HUES64 (cell line): Measurements from ENCODE around the gene DHX58.

Source experiments
- H3K27ac ChIP-seq: 2 replicates; pipeline ENCODE4 v1.7.0; 2013; ENCODE audit warnings: low read depth, low read length, inconsistent platforms
- H3K27me3 ChIP-seq: 2 replicates; pipeline ENCODE4 v1.6.1; 2013; ENCODE audit warnings: mild to moderate bottlenecking, low read length; ENCODE audit not compliant: insufficient read depth
- H3K36me3 ChIP-seq: 2 replicates; pipeline ENCODE4 v1.6.1; 2013; ENCODE audit warnings: mild to moderate bottlenecking, low read length; ENCODE audit not compliant: insufficient read depth
- H3K4me1 ChIP-seq: 2 replicates; pipeline ENCODE4 v1.6.1; 2013; ENCODE audit warnings: mild to moderate bottlenecking, low read length, moderate library complexity; ENCODE audit not compliant: insufficient read depth
- H3K4me3 ChIP-seq: 2 replicates; pipeline ENCODE4 v1.5.1; 2013; ENCODE audit warnings: mild to moderate bottlenecking, low read length, moderate library complexity
- H3K9ac ChIP-seq: 2 replicates; pipeline ENCODE4 v1.6.1; 2013; ENCODE audit warnings: mild to moderate bottlenecking, low read depth, low read length
- H3K9me3 ChIP-seq: 2 replicates; pipeline ENCODE4 v1.6.1; 2013; ENCODE audit warnings: low read depth, low read length; ENCODE audit not compliant: insufficient read depth
- WGBS: fragments of 150-250, 120-280 bp; methylation state at CpG from one replicate; pipeline ENCODE4 v1.1.7; 2013; ENCODE audit warnings: missing lambda C conversion rate; 5-methylcytosine and 5-hydroxymethylcytosine counted together

Gene DHX58

GRCh38 chr17:42138749-42139492 lies 26.4 kb upstream of the DHX58 start:
- H3K4me1 ChIP-seq: 0 out of 2 replicates have a peak, but pooled peaks cover 5% of the 10 kb centered on the region
- H3K9me3 ChIP-seq: no peaks in the 10 kb centered on the region
- no peak overlapping the region for H3K27ac ChIP-seq
- H3K9ac ChIP-seq: no peak overlapping the region
- H3K4me3 ChIP-seq: no peak overlapping the region
- peaks cover 12% of the 10 kb centered on the region for H3K36me3 ChIP-seq
- no peaks in the 10 kb centered on the region for H3K27me3 ChIP-seq
- WGBS: 91% methylated on average over 7 of the region's 7 CpGs

GRCh38 chr17:42136654-42137051 lies 24.1 kb upstream of the DHX58 start:
- peaks cover 10% of the 10 kb centered on the region; the same call in 1 of the 2 replicates for H3K4me1 ChIP-seq
- H3K4me3 ChIP-seq: no peak overlapping the region
- H3K27ac ChIP-seq: no peak overlapping the region
- H3K36me3 ChIP-seq: peaks cover 10% of the 10 kb centered on the region
- no peaks in the 10 kb centered on the region for H3K27me3 ChIP-seq
- H3K9me3 ChIP-seq: no peaks in the 10 kb centered on the region
- no peak overlapping the region for H3K9ac ChIP-seq
- WGBS: 95% methylated on average over 3 of the region's 3 CpGs

GRCh38 chr17:42135664-42136653 lies 23.4 kb upstream of the DHX58 start:
- H3K4me1 ChIP-seq: peaks cover 10% of the 10 kb centered on the region; the same call in 1 of the 2 replicates
- H3K9ac ChIP-seq: no peak overlapping the region
- 87% methylated on average over 15 of the region's 15 CpGs for WGBS
- no peak overlapping the region for H3K27ac ChIP-seq
- no peaks in the 10 kb centered on the region for H3K27me3 ChIP-seq
- H3K36me3 ChIP-seq: 0 out of 2 replicates have a peak, but pooled peaks cover 6% of the 10 kb centered on the region
- H3K4me3 ChIP-seq: no peak overlapping the region
- no peaks in the 10 kb centered on the region for H3K9me3 ChIP-seq

GRCh38 chr17:42135151-42135550 lies 22.6 kb upstream of the DHX58 start:
- Histone ChIP-seq H3K27me3 (no peaks in the 10 kb centered on the region), H3K4me3 (no peak overlapping the region), H3K4me1 (peaks cover 10% of the 10 kb centered on the region; the same call in 1 of the 2 replicates), H3K9ac (no peak overlapping the region), H3K27ac (no peak overlapping the region), H3K36me3 (peaks cover 12% of the 10 kb centered on the region), H3K9me3 (no peaks in the 10 kb centered on the region)
- 98% methylated on average over 6 of the region's 6 CpGs for WGBS

GRCh38 chr17:42133461-42134041 lies 21.0 kb upstream of the DHX58 start:
- H3K27me3 ChIP-seq: no peaks in the 10 kb centered on the region
- H3K9me3 ChIP-seq: no peaks in the 10 kb centered on the region
- H3K36me3 ChIP-seq: peaks cover 28% of the 10 kb centered on the region
- peaks cover 10% of the 10 kb centered on the region; the same call in 1 of the 2 replicates for H3K4me1 ChIP-seq
- H3K4me3 ChIP-seq: no peak overlapping the region
- WGBS: 93% methylated on average over 4 of the region's 4 CpGs
- no peak overlapping the region for H3K27ac ChIP-seq
- no peak overlapping the region for H3K9ac ChIP-seq

GRCh38 chr17:42132941-42133340 lies 20.4 kb upstream of the DHX58 start:
- Histone ChIP-seq H3K4me3 (no peak overlapping the region), H3K27me3 (no peaks in the 10 kb centered on the region), H3K9ac (no peak overlapping the region), H3K9me3 (no peaks in the 10 kb centered on the region), H3K4me1 (peaks cover 10% of the 10 kb centered on the region; the same call in 1 of the 2 replicates), H3K36me3 (peaks cover 34% of the 10 kb centered on the region), H3K27ac (no peak overlapping the region)
- WGBS: 85% methylated on average over 3 of the region's 3 CpGs

- peaks cover 43% of the 10 kb centered on the region for H3K36me3 ChIP-seq
- H3K27ac ChIP-seq: no peak overlapping the region
- no peaks in the 10 kb centered on the region for H3K9me3 ChIP-seq
- peaks cover 10% of the 10 kb centered on the region; the same call in 1 of the 2 replicates for H3K4me1 ChIP-seq
- H3K9ac ChIP-seq: no peak overlapping the region
- no peaks in the 10 kb centered on the region for H3K27me3 ChIP-seq
- H3K4me3 ChIP-seq: no peak overlapping the region
- WGBS: 77% methylated on average over 3 of the region's 4 CpGs
Measured at GRCh38 chr17:42131981-42132432, 19.5 kb upstream of the DHX58 start.

GRCh38 chr17:42131232-42131631 lies 18.7 kb upstream of the DHX58 start:
- Histone ChIP-seq H3K4me3 (no peak overlapping the region), H3K9me3 (no peaks in the 10 kb centered on the region), H3K27me3 (no peaks in the 10 kb centered on the region), H3K36me3 (peaks cover 49% of the 10 kb centered on the region), H3K27ac (no peak overlapping the region), H3K9ac (no peak overlapping the region), H3K4me1 (peaks cover 10% of the 10 kb centered on the region; the same call in 1 of the 2 replicates)
- WGBS: 93% methylated on average over 4 of the region's 4 CpGs

GRCh38 chr17:42130310-42130936 lies 17.9 kb upstream of the DHX58 start:
- Histone ChIP-seq H3K27ac (no peak overlapping the region), H3K36me3 (peaks cover 56% of the 10 kb centered on the region), H3K9me3 (no peaks in the 10 kb centered on the region), H3K4me1 (peaks cover 8% of the 10 kb centered on the region; the same call in 1 of the 2 replicates), H3K4me3 (no peak overlapping the region), H3K27me3 (no peaks in the 10 kb centered on the region), H3K9ac (no peak overlapping the region)
- 94% methylated on average over 16 of the region's 16 CpGs for WGBS

- no peak overlapping the region for H3K9ac ChIP-seq
- peaks cover 6% of the 10 kb centered on the region; the same call in 1 of the 2 replicates for H3K4me1 ChIP-seq
- peaks cover 66% of the 10 kb centered on the region for H3K36me3 ChIP-seq
- H3K9me3 ChIP-seq: no peaks in the 10 kb centered on the region
- H3K27me3 ChIP-seq: no peaks in the 10 kb centered on the region
- WGBS: 97% methylated on average over 8 of the region's 8 CpGs
- no peak overlapping the region for H3K27ac ChIP-seq
- no peak overlapping the region for H3K4me3 ChIP-seq
Measured at GRCh38 chr17:42129109-42129837, 16.8 kb upstream of the DHX58 start.
